H1 (cell line): ENCODE results near the gene GRK5. TPM values are rescaled to one million over a fixed set of nuclear protein-coding genes. Genes with fewer than 3 reads are reported as not detected.

Experiments used
- CTCF ChIA-PET: fragments of 300-600 bp; sonication (Branson Sonifier 250); formaldehyde crosslinking; loops from one replicate; lab custom pipeline; 2021; ENCODE audit not compliant: partially characterized antibody; lab: Charles Lee
- POLR2A ChIA-PET: fragments of 300-600 bp; sonication (Branson Sonifier 250); formaldehyde crosslinking; loops from one replicate; lab custom pipeline; 2021; ENCODE audit warnings: inconsistent platforms; ENCODE audit not compliant: partially characterized antibody; lab: Charles Lee
- DNase-seq, 2 experiments: peaks; one replicate each; pipeline versions ENCODE4 v3.0.0 to v3.0.0-alpha.2; 2010 to 2022; ENCODE audit warnings: low spot score in 2 of 2, low read depth in 1 of 2, mixed read lengths in 1 of 2
- FAIRE-seq: peaks from 2 replicates; lab custom pipeline; 2011; peaks lifted over from hg19 to GRCh38; lab: Jason Lieb, UNC
- H2AFZ ChIP-seq: 2 replicates; pipeline ENCODE4 v1.8.1; 2012; ENCODE audit warnings: low read length, inconsistent platforms
- H2AK5ac ChIP-seq: 2 replicates; pipeline ENCODE4 v1.6.1; 2013; ENCODE audit warnings: low read depth, low read length
- H2BK120ac ChIP-seq: replicated peaks from 2 replicates; pipeline ENCODE3; 2013; ENCODE audit warnings: low read depth, low read length, inconsistent platforms
- H2BK12ac ChIP-seq: 2 replicates; pipeline ENCODE4 v1.6.1; 2013; ENCODE audit warnings: low read depth, low read length
- H2BK15ac ChIP-seq: 2 replicates; pipeline ENCODE4 v1.6.1; 2013; ENCODE audit warnings: low read length
- H2BK20ac ChIP-seq: 2 replicates; pipeline ENCODE4 v1.6.1; 2013; ENCODE audit warnings: low read length
- H2BK5ac ChIP-seq: 2 replicates; pipeline ENCODE4 v1.6.1; 2013; ENCODE audit warnings: low read depth, low read length
- H3K14ac ChIP-seq: 2 replicates; pipeline ENCODE4 v1.6.1; 2013; ENCODE audit warnings: inconsistent platforms; ENCODE audit not compliant: insufficient read length
- H3K18ac ChIP-seq: 2 replicates; pipeline ENCODE4 v1.6.1; 2013; ENCODE audit warnings: low read length; ENCODE audit errors: extremely low read depth
- H3K23ac ChIP-seq: 2 replicates; pipeline ENCODE4 v1.6.1; 2013; ENCODE audit warnings: inconsistent platforms; ENCODE audit not compliant: insufficient read length
- H3K23me2 ChIP-seq: 2 replicates; pipeline ENCODE4 v1.6.1; 2013; ENCODE audit warnings: low read depth, low read length
- H3K27ac ChIP-seq: 2 replicates; pipeline ENCODE4 v1.6.1; 2011; ENCODE audit warnings: low read depth, low read length, inconsistent platforms
- H3K27me3 ChIP-seq, 4 experiments: replicated peaks in 1 of 4; 1 replicate in 1 of 4; 2 replicates in 3 of 4; pipeline versions ENCODE4 v1.6.1 to v1.8.1; 2011 to 2013; ENCODE audit warnings: low read length in 3 of 4, mild to moderate bottlenecking in 3 of 4, inconsistent platforms in 2 of 4, mixed read lengths in 2 of 4, moderate library complexity in 1 of 4; ENCODE audit not compliant: control insufficient read depth in 3 of 4, insufficient read depth in 3 of 4; ENCODE audit errors: extremely low read depth in 1 of 4
- H3K36me3 ChIP-seq, 4 experiments: 2 replicates each; pipeline versions ENCODE4 v1.6.1 to v1.8.1; 2011 to 2013; ENCODE audit warnings: mild to moderate bottlenecking in 4 of 4, low read length in 3 of 4, moderate library complexity in 2 of 4, control low read depth in 1 of 4, inconsistent platforms in 1 of 4; ENCODE audit not compliant: insufficient read depth in 4 of 4, control insufficient read depth in 2 of 4
- H3K4ac ChIP-seq: replicated peaks from 2 replicates; pipeline ENCODE3; 2013; ENCODE audit warnings: low read length, low read depth, mixed read lengths, inconsistent platforms; ENCODE audit not compliant: insufficient read length
- H3K4me1 ChIP-seq, 4 experiments: replicated peaks in 1 of 4; 1 replicate in 1 of 4; 2 replicates in 3 of 4; pipeline versions ENCODE4 v1.6.1 to v1.8.1; 2011 to 2013; ENCODE audit warnings: low read length in 3 of 4, inconsistent platforms in 2 of 4, mixed read lengths in 1 of 4; ENCODE audit not compliant: insufficient read depth in 4 of 4, control insufficient read depth in 3 of 4
- H3K4me2 ChIP-seq, 2 experiments: 2 replicates each; pipeline versions ENCODE4 v1.6.1 to v1.8.1; 2011 to 2013; ENCODE audit warnings: low read depth in 2 of 2, low read length in 2 of 2, control low read depth in 1 of 2, inconsistent platforms in 1 of 2, mild to moderate bottlenecking in 1 of 2; ENCODE audit not compliant: insufficient read depth in 1 of 2
- H3K4me3 ChIP-seq, 4 experiments: fragments of 200-600, 300-600 bp in 1 of 4; sonication (generic), shearing (Covaris generic), sonication (Bioruptor Twin) in 1 of 4; 2 replicates each; pipeline versions ENCODE4 v1.5.1 to v1.8.1; 2011 to 2016; ENCODE audit warnings: low read length in 4 of 4, low read depth in 3 of 4, control low read depth in 2 of 4, inconsistent platforms in 2 of 4, mild to moderate bottlenecking in 2 of 4, mixed read lengths in 1 of 4, moderate library complexity in 1 of 4; ENCODE audit not compliant: insufficient read depth in 2 of 4; ENCODE audit errors: extremely low read depth in 1 of 4
- H3K56ac ChIP-seq: replicated peaks from 2 replicates; pipeline ENCODE3; 2013; ENCODE audit warnings: low read depth, mild to moderate bottlenecking, mixed read lengths, low read length, inconsistent platforms; ENCODE audit not compliant: insufficient read length
- H3K79me1 ChIP-seq: 2 replicates; pipeline ENCODE4 v1.6.1; 2013; ENCODE audit warnings: low read depth, low read length, control low read depth
- H3K79me2 ChIP-seq, 2 experiments: 2 replicates each; pipeline versions ENCODE4 v1.6.1 to v1.8.1; 2012 to 2013; ENCODE audit warnings: low read length in 2 of 2, mild to moderate bottlenecking in 2 of 2, inconsistent platforms in 1 of 2; ENCODE audit not compliant: insufficient read depth in 2 of 2, control insufficient read depth in 1 of 2
- H3K9ac ChIP-seq, 4 experiments: replicated peaks in 1 of 4; 1 replicate in 1 of 4; 2 replicates in 3 of 4; pipeline versions ENCODE4 v1.6.1 to v1.8.1; 2011 to 2013; ENCODE audit warnings: low read depth in 3 of 4, low read length in 3 of 4, control low read depth in 2 of 4, mild to moderate bottlenecking in 2 of 4, moderate library complexity in 2 of 4, inconsistent platforms in 1 of 4; ENCODE audit errors: extremely low read depth in 1 of 4
- H3K9me3 ChIP-seq, 2 experiments: 2 replicates each; pipeline versions ENCODE4 v1.6.1 to v1.8.1; 2012 to 2013; ENCODE audit warnings: mild to moderate bottlenecking in 2 of 2, moderate library complexity in 2 of 2, control low read depth in 1 of 2, inconsistent platforms in 1 of 2, low read depth in 1 of 2, low read length in 1 of 2, mixed read lengths in 1 of 2; ENCODE audit not compliant: insufficient read depth in 2 of 2
- H4K20me1 ChIP-seq, 2 experiments: replicated peaks in 1 of 2; 2 replicates each; pipeline versions ENCODE3 to v1.8.1; 2011 to 2013; ENCODE audit warnings: inconsistent platforms in 2 of 2, low read length in 2 of 2, mild to moderate bottlenecking in 1 of 2; ENCODE audit not compliant: insufficient read depth in 2 of 2, control insufficient read depth in 1 of 2
- H4K5ac ChIP-seq: 2 replicates; pipeline ENCODE4 v1.6.1; 2013; ENCODE audit warnings: low read length, low read depth, mixed read lengths, inconsistent platforms; ENCODE audit not compliant: insufficient read length
- H4K8ac ChIP-seq: 2 replicates; pipeline ENCODE4 v1.8.0; 2013; ENCODE audit warnings: mild to moderate bottlenecking, moderate library complexity, low read length, inconsistent platforms; ENCODE audit not compliant: insufficient read depth; ENCODE audit errors: extremely low read depth
- H4K91ac ChIP-seq: replicated peaks from 2 replicates; pipeline ENCODE3; 2013; ENCODE audit warnings: low read length, mixed read lengths, inconsistent platforms; ENCODE audit not compliant: insufficient read length
- BACH1 ChIP-seq: IDR thresholded peaks from 2 replicates; pipeline ENCODE4 v1.6.1; 2012; ENCODE audit warnings: low read length, improper control_type of control experiment
- BRCA1 ChIP-seq: IDR thresholded peaks from 2 replicates; pipeline ENCODE4 v1.6.1; 2012; ENCODE audit warnings: low read depth, low read length, improper control_type of control experiment
- GTF2F1 ChIP-seq: IDR thresholded peaks from 2 replicates; pipeline ENCODE4 v1.6.1; 2012; ENCODE audit warnings: low read depth, low read length, improper control_type of control experiment, borderline replicate concordance
- HDAC2 ChIP-seq, 2 experiments: fragments of 300-600 bp in 1 of 2; sonication (generic) in 1 of 2; IDR thresholded peaks; 2 replicates each; pipeline ENCODE4 v1.6.1; 2011 to 2012; ENCODE audit warnings: low read depth in 2 of 2, low read length in 2 of 2, mild to moderate bottlenecking in 2 of 2, moderate library complexity in 2 of 2, borderline replicate concordance in 1 of 2, inconsistent platforms in 1 of 2
- NANOG ChIP-seq: IDR thresholded peaks from 2 replicates; pipeline ENCODE4 v1.6.1; 2011; ENCODE audit warnings: low read length, low read depth, mild to moderate bottlenecking, inconsistent platforms; ENCODE audit not compliant: insufficient read depth, poor library complexity, severe bottlenecking
- POLR2A ChIP-seq, 2 experiments: IDR thresholded peaks; 1 replicate in 1 of 2; 2 replicates in 1 of 2; pipeline ENCODE4 v1.6.1; 2011; ENCODE audit warnings: low read depth in 2 of 2, low read length in 2 of 2, mild to moderate bottlenecking in 2 of 2; ENCODE audit errors: control extremely low read depth in 1 of 2
- POU5F1 ChIP-seq: IDR thresholded peaks from 2 replicates; pipeline ENCODE4 v1.6.1; 2011; ENCODE audit warnings: low read depth, mild to moderate bottlenecking, low read length, moderate library complexity
- SP2 ChIP-seq: IDR thresholded peaks from 2 replicates; pipeline ENCODE4 v1.6.1; 2012; ENCODE audit warnings: mild to moderate bottlenecking, low read length, inconsistent platforms
- YY1 ChIP-seq: IDR thresholded peaks from 2 replicates; pipeline ENCODE4 v1.6.1; 2011; ENCODE audit warnings: low read depth, mild to moderate bottlenecking, low read length
- ZNF274 ChIP-seq: IDR thresholded peaks from 2 replicates; pipeline ENCODE4 v1.7.0; 2012; ENCODE audit warnings: low read length, borderline replicate concordance; ENCODE audit errors: extremely low read depth
- WGBS, 2 experiments: shearing (Covaris generic) in 1 of 2; methylation state at CpG; one replicate each; pipeline versions ENCODE4 v1.1.6 to v1.1.7; 2013 to 2015; ENCODE audit warnings: low lambda C conversion rate in 2 of 2, mixed read lengths in 2 of 2, inconsistent platforms in 1 of 2, low coverage in 1 of 2, missing lambda C conversion rate in 1 of 2; ENCODE audit not compliant: insufficient replicate concordance in 2 of 2, insufficient coverage in 1 of 2, insufficient read length in 1 of 2; ENCODE audit errors: extremely low coverage in 1 of 2, missing lambda C conversion rate in 1 of 2; 5-methylcytosine and 5-hydroxymethylcytosine counted together
- polyA plus RNA-seq, 7 experiments: library from polyadenylated mRNA; depleted of rRNA in 3 of 7; stranded (reverse) in 5 of 7; unstranded in 2 of 7; fragments of >200 nt in 5 of 7; fragments of 200-250 nt in 2 of 7; gene quantifications; 1 replicate in 5 of 7; 2 replicates in 1 of 7; 4 replicates in 1 of 7; pipeline versions ENCODE4 v1.2.1 to v1.2.3, GENCODE V29; 2011 to 2013; ENCODE audit warnings: missing spikeins in 2 of 7, mixed read lengths in 2 of 7
- total RNA-seq: library from RNA; stranded (reverse); fragmentation: NEBNext Ultra II Directional; extraction: Animal tissue kit (Norgen Biotek cat#: 25700); gene quantifications from 2 replicates; pipeline ENCODE4 v1.2.1, GENCODE V29; 2021

The GRK5 gene
- total and polyA plus RNA-seq, 2 of the 8 experiments (the other 6 are each of a cell fraction or from before 2014, with no cell fraction given) = 0.54 to 2.5 TPM

GRCh38 chr10:119190954-119191785 lies 16.2 kb upstream of the GRK5 start:
- H3K27me3 ChIP-seq = no peaks in the 10 kb centered on the region
- H4K20me1 ChIP-seq = no peaks in the 10 kb centered on the region
- H3K14ac ChIP-seq = no peak overlapping the region
- WGBS, 2 experiments = 52% methylated on average over 5 of the region's 5 CpGs; no CpG with 5 or more reads in 1 of the 2 experiments
- no peak overlapping the region for H3K4me3 ChIP-seq
- no peak overlapping the region for H3K9ac ChIP-seq
- POLR2A ChIA-PET = interaction anchor here (1.9 kb wide), 1 partner anchor 12 kb away, joined by 5 read pairs; no protein-coding TSS in a partner anchor
- H3K4me1 ChIP-seq = no peaks in the 10 kb centered on the region
- no peak overlapping the region for H3K23ac ChIP-seq
- H3K4me2 ChIP-seq = no peak overlapping the region
- H2BK12ac ChIP-seq = no peak overlapping the region
- no peaks in the 10 kb centered on the region for H3K79me1 ChIP-seq
- H2BK20ac ChIP-seq = no peak overlapping the region
- DNase-seq (no peak), FAIRE-seq (no peak)
- H2BK5ac ChIP-seq = no peak overlapping the region
- no peak overlapping the region for H3K18ac ChIP-seq
- H2AFZ ChIP-seq = no peak overlapping the region
- no peak overlapping the region for H2BK120ac ChIP-seq
- no peak overlapping the region for H3K27ac ChIP-seq
- no peaks in the 10 kb centered on the region for H3K9me3 ChIP-seq
- H2BK15ac ChIP-seq = no peak overlapping the region
- no peaks in the 10 kb centered on the region for H3K36me3 ChIP-seq
- H3K79me2 ChIP-seq = no peaks in the 10 kb centered on the region
- H4K5ac ChIP-seq = no peak overlapping the region
- H4K91ac ChIP-seq = no peak overlapping the region
- H3K23me2 ChIP-seq = no peaks in the 10 kb centered on the region
- no peak overlapping the region for H2AK5ac ChIP-seq
- no peak overlapping the region for H4K8ac ChIP-seq
- no peak overlapping the region for H3K4ac ChIP-seq
- H3K56ac ChIP-seq = no peak overlapping the region
- CTCF ChIA-PET = interaction anchor here (0.8 to 4.5 kb wide), 7 partner anchors 8 to 364 kb away, joined by 3 to 52 read pairs (median 5); no protein-coding TSS in a partner anchor
- no peak for TF ChIP-seq POLR2A (IDR thresholded peaks at IDR 0.05; ENCODE audit: control extremely low read depth in 1 of 2, low read depth in 2 of 2, low read length in 2 of 2)
- no peak for TF ChIP-seq BRCA1
- TF ChIP-seq YY1 = no peak
- no peak for TF ChIP-seq GTF2F1
- no peak for TF ChIP-seq ZNF274
- no peak for TF ChIP-seq HDAC2 (IDR thresholded peaks at IDR 0.05; ENCODE audit: borderline replicate concordance in 1 of 2, low read depth in 2 of 2, low read length in 2 of 2)
- no peak for TF ChIP-seq BACH1
- TF ChIP-seq NANOG = no peak
- TF ChIP-seq POU5F1 = no peak
- TF ChIP-seq SP2 = no peak
